ENCODE measurements around the gene RNF157.

GRCh38 chr17:76159157-76159556 lies 81.1 kb downstream of the RNF157 start:
- TF ChIP-seq, protein P1, sequence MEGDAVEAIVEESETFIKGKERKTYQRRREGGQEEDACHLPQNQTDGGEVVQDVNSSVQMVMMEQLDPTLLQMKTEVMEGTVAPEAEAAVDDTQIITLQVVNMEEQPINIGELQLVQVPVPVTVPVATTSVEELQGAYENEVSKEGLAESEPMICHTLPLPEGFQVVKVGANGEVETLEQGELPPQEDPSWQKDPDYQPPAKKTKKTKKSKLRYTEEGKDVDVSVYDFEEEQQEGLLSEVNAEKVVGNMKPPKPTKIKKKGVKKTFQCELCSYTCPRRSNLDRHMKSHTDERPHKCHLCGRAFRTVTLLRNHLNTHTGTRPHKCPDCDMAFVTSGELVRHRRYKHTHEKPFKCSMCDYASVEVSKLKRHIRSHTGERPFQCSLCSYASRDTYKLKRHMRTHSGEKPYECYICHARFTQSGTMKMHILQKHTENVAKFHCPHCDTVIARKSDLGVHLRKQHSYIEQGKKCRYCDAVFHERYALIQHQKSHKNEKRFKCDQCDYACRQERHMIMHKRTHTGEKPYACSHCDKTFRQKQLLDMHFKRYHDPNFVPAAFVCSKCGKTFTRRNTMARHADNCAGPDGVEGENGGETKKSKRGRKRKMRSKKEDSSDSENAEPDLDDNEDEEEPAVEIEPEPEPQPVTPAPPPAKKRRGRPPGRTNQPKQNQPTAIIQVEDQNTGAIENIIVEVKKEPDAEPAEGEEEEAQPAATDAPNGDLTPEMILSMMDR (IDR thresholded peaks at IDR 0.05 in 2 of 3, conservative IDR thresholded peaks at IDR 0.05 in 1 of 3; ENCODE audit: borderline replicate concordance in 1 of 3, insufficient read depth in 1 of 3, low read depth in 2 of 3, low read length in 2 of 3), result no peak
- TF ChIP-seq SIN3A (IDR thresholded peaks at IDR 0.05; ENCODE audit: low read depth), result no peak
- no peak for TF ChIP-seq POLR2AphosphoS5 (IDR thresholded peaks at IDR 0.05; ENCODE audit: low read depth, low read length)
- TF ChIP-seq SRF (IDR thresholded peaks at IDR 0.05; ENCODE audit: low read depth), result no peak
- no peak for TF ChIP-seq REST (IDR thresholded peaks at IDR 0.05; ENCODE audit: low read depth)
- TF ChIP-seq, protein P2, sequence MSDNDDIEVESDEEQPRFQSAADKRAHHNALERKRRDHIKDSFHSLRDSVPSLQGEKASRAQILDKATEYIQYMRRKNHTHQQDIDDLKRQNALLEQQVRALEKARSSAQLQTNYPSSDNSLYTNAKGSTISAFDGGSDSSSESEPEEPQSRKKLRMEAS (IDR thresholded peaks at IDR 0.05), result no peak
- TF ChIP-seq CEBPB (IDR thresholded peaks at IDR 0.05; ENCODE audit: low read depth), result no peak
- no peak for TF ChIP-seq JUND (IDR thresholded peaks at IDR 0.05)
- no peak for TF ChIP-seq POLR2A (IDR thresholded peaks at IDR 0.05; ENCODE audit: borderline replicate concordance, extremely low read depth, insufficient read depth, insufficient read length)
- TF ChIP-seq ELF1 (IDR thresholded peaks at IDR 0.05; ENCODE audit: borderline replicate concordance, low read depth), result no peak
- TF ChIP-seq FOSL1 (IDR thresholded peaks at IDR 0.05; ENCODE audit: low read depth), result no peak
- TF ChIP-seq ATF3 (IDR thresholded peaks at IDR 0.05), result no peak
- no peak for TF ChIP-seq EZH2phosphoT487 (IDR thresholded peaks at IDR 0.05; ENCODE audit: borderline replicate concordance)
- TF ChIP-seq EGR1 (IDR thresholded peaks at IDR 0.05; ENCODE audit: low read depth), result no peak

Data from HCT116 (cell line).